Uterine smooth muscle cell (primary cell): ENCODE data around the gene DENND2C. TPM values are rescaled to one million over a fixed set of nuclear protein-coding genes. Genes with fewer than 3 reads are reported as not detected.

ENCODE experiments used
- total RNA-seq: library from RNA; depleted of rRNA; stranded (reverse); fragments of >200 nt; gene quantifications from 2 replicates; pipeline ENCODE4 v1.2.3, GENCODE V29; 2014

DENND2C gene
- total RNA-seq, result 1.6 and 1.9 TPM in 2 replicates

DNA sequence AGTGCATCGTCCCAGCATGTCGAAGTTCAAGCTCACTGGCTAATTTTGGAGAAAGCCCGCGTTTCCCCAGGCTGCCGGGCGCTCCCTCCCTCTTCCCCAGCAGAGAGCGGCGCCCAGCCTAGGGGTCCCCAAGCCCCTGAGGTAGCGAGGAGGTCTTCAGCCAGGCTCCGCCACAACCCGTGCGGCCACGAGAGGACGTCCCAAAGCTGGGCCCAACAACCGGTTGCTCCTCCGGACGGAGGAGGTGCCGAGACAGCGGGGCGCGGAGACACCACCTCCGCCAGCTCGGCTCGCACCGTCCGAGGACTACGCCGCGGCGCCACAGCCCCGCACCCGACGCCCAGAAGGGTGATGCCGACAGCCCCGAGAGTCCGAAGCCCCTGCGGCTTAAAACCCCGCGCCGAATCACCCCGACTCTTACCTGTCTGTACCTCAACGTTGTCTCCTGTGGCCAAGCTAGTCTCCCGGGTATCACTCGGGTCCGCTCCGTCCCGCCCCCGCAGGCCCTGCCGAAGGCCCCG is at the start of gene DENND2C:
Gene DENND2C (minus strand): TSS at position 488 of the 521 bp plus-strand sequence. CDS start 44,065 bp downstream, outside the sequence.

DNA sequence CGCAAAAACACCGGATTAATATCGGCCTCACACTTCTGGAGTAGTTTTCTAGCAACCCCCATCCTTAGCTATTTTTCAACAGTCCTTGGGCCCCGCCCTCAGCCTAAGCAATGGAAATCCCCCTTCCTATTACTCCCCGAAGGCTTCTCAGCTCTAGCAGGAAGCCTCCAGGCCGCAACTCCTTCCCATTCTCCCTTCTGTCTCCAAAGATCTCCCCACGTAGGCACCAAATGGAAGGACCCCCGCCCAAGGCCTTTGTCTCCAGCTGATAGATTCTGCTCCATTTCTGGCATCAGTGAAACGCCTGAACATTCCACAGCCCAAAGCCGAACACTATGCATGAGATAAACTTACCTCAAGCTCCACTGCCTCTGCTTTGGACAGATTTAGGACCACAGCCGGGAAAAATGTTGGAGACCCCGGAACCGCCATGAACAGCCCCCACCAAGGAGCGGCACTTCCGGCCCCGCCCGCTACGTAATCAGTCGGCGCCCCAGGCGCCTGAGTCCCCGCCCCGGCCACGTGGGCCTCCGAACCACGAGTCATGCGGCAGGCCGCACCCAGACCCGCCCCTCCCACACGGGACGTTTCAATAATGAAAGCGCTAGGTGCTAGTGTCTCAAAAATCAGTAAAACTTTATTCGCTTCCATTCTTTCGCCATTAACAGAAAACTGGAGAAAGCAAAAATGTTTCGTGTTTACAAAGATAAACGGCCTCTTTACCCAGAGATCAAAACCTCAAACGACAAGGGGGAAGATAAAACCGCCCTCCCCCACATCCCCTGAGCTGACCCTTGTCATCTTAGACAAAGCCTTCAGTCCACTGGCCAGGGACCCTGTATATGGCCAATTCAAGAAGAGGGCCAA is 46.7 kb upstream of the DENND2C start, which contains the start of gene NRAS:
Gene NRAS (minus strand): TSS at position 468 of the 867 bp plus-strand sequence. CDS start 611 bp downstream, outside the sequence.

DNA sequence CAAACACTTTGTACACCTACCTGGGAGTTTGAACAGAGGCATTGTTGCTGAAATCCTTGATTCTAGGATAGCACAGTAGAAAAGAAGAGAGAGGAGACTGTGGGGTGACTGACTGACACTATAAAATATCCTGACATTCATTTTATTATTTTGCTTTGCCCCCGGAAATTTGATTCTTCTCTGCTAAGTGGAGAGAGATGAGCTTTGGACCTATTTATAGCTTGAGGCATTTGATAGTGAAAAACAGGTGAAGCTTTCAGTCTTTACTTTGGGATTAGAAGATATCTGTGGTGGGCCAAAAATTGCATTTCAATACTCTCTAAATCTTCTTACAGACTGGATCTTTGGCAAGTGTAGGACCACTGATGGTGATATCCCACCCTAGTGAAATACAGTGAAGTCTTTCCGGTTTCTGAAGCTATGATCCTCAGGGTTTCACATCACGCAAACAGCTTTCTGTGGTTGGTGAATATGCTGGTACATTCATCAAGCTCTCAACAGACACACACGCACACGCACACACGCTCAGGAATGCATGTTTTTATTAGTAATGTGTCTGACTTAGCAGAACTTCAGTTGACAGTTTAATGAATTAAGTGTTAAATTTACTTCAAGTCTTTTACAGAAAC is 25.7 kb upstream of the DENND2C start, which contains the start of gene AMPD1:
Gene AMPD1 (minus strand): TSS at position 117 of the 629 bp plus-strand sequence. CDS start 75 bp downstream, at position 42.

DNA sequence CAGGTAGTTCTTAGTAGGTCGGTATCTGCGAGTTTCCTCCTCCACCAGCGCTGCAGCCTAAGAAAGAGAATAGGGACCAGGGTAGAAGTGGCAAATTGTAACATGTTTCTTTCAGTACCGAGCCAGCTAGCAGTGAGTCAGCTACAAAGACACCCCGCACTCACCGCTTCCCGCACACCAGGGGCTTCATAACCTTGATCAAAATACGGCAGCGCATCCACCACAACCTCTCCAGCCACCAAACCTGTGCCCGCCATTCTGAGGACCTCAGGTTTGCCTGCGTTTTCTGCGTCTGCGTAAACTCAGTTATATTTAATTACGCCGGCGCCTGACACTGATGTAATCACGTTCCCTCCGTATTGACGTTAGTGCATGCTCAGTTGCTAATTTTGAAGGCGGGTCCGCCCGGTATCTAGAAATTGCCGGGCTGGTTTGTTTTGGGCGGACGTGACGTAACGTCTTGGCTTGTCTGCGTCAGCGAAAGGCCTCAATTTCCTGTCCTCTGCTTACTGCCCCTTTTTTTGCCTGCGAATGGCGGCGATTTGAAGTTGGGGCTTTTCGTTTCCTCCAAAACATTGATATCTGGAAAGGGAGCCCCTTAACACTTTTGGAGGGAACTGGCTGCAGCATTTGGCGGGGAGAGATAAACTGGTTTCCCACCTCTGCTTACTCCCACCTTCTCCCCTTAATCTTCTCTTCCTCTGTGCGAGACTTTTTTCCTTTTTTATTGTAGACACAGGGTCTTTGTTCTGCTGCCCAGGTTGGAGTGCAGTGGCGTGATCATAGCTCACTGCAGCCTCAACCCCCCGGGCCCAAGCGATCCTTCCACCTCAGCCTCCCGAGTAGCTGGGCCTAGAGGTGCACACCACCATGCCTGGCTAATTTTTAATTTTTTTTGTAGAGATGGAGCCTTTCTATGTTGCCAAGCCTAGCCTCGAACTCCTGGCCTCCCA is 88.2 kb downstream of the DENND2C start, which contains the start of gene BCAS2:
Gene BCAS2 (minus strand): TSS at position 281 of the 953 bp plus-strand sequence. CDS start 24 bp downstream, at position 257.

Other genes starting within 250 kb of the DENND2C start
- 28.9 and 30.6 TPM in 2 replicates for gene TRIM33, start 158.8 kb downstream of the DENND2C start, total RNA-seq
- 48.1 and 61.5 TPM in 2 replicates for gene BCAS2, start 88.4 kb downstream of the DENND2C start, total RNA-seq
- not detected in 2 replicates for gene AMPD1, start 25.5 kb upstream of the DENND2C start, total RNA-seq
- gene NRAS, start 46.7 kb upstream of the DENND2C start, total RNA-seq, result 48.9 and 71.5 TPM in 2 replicates
- gene CSDE1, start 87.9 kb upstream of the DENND2C start, total RNA-seq, result 741 and 838 TPM in 2 replicates
- 49.2 and 64.1 TPM in 2 replicates for gene SIKE1, start 110.6 kb upstream of the DENND2C start, total RNA-seq
- gene SYCP1, start 184.8 kb upstream of the DENND2C start, total RNA-seq, result not detected in 2 replicates